H1 (cell line): ENCODE results near the gene ELOVL6. TPM values are rescaled to one million over a fixed set of nuclear protein-coding genes. Genes with fewer than 3 reads are reported as not detected.

Experiments used
- CTCF ChIA-PET: fragments of 300-600 bp; sonication (Branson Sonifier 250); formaldehyde crosslinking; loops from one replicate; lab custom pipeline; 2021; ENCODE audit not compliant: partially characterized antibody; lab: Charles Lee
- POLR2A ChIA-PET: fragments of 300-600 bp; sonication (Branson Sonifier 250); formaldehyde crosslinking; loops from one replicate; lab custom pipeline; 2021; ENCODE audit warnings: inconsistent platforms; ENCODE audit not compliant: partially characterized antibody; lab: Charles Lee
- DNase-seq, 2 experiments: peaks; one replicate each; pipeline versions ENCODE4 v3.0.0 to v3.0.0-alpha.2; 2010 to 2022; ENCODE audit warnings: low spot score in 2 of 2, low read depth in 1 of 2, mixed read lengths in 1 of 2
- FAIRE-seq: peaks from 2 replicates; lab custom pipeline; 2011; peaks lifted over from hg19 to GRCh38; lab: Jason Lieb, UNC
- H2AFZ ChIP-seq: 2 replicates; pipeline ENCODE4 v1.8.1; 2012; ENCODE audit warnings: low read length, inconsistent platforms
- H2AK5ac ChIP-seq: 2 replicates; pipeline ENCODE4 v1.6.1; 2013; ENCODE audit warnings: low read depth, low read length
- H2BK120ac ChIP-seq: replicated peaks from 2 replicates; pipeline ENCODE3; 2013; ENCODE audit warnings: low read depth, low read length, inconsistent platforms
- H2BK12ac ChIP-seq: 2 replicates; pipeline ENCODE4 v1.6.1; 2013; ENCODE audit warnings: low read depth, low read length
- H2BK15ac ChIP-seq: 2 replicates; pipeline ENCODE4 v1.6.1; 2013; ENCODE audit warnings: low read length
- H2BK20ac ChIP-seq: 2 replicates; pipeline ENCODE4 v1.6.1; 2013; ENCODE audit warnings: low read length
- H2BK5ac ChIP-seq: 2 replicates; pipeline ENCODE4 v1.6.1; 2013; ENCODE audit warnings: low read depth, low read length
- H3K14ac ChIP-seq: 2 replicates; pipeline ENCODE4 v1.6.1; 2013; ENCODE audit warnings: inconsistent platforms; ENCODE audit not compliant: insufficient read length
- H3K18ac ChIP-seq: 2 replicates; pipeline ENCODE4 v1.6.1; 2013; ENCODE audit warnings: low read length; ENCODE audit errors: extremely low read depth
- H3K23ac ChIP-seq: 2 replicates; pipeline ENCODE4 v1.6.1; 2013; ENCODE audit warnings: inconsistent platforms; ENCODE audit not compliant: insufficient read length
- H3K23me2 ChIP-seq: 2 replicates; pipeline ENCODE4 v1.6.1; 2013; ENCODE audit warnings: low read depth, low read length
- H3K27ac ChIP-seq: 2 replicates; pipeline ENCODE4 v1.6.1; 2011; ENCODE audit warnings: low read depth, low read length, inconsistent platforms
- H3K27me3 ChIP-seq, 4 experiments: replicated peaks in 1 of 4; 1 replicate in 1 of 4; 2 replicates in 3 of 4; pipeline versions ENCODE4 v1.6.1 to v1.8.1; 2011 to 2013; ENCODE audit warnings: low read length in 3 of 4, mild to moderate bottlenecking in 3 of 4, inconsistent platforms in 2 of 4, mixed read lengths in 2 of 4, moderate library complexity in 1 of 4; ENCODE audit not compliant: control insufficient read depth in 3 of 4, insufficient read depth in 3 of 4; ENCODE audit errors: extremely low read depth in 1 of 4
- H3K36me3 ChIP-seq, 4 experiments: 2 replicates each; pipeline versions ENCODE4 v1.6.1 to v1.8.1; 2011 to 2013; ENCODE audit warnings: mild to moderate bottlenecking in 4 of 4, low read length in 3 of 4, moderate library complexity in 2 of 4, control low read depth in 1 of 4, inconsistent platforms in 1 of 4; ENCODE audit not compliant: insufficient read depth in 4 of 4, control insufficient read depth in 2 of 4
- H3K4ac ChIP-seq: replicated peaks from 2 replicates; pipeline ENCODE3; 2013; ENCODE audit warnings: low read length, low read depth, mixed read lengths, inconsistent platforms; ENCODE audit not compliant: insufficient read length
- H3K4me1 ChIP-seq, 4 experiments: replicated peaks in 1 of 4; 1 replicate in 1 of 4; 2 replicates in 3 of 4; pipeline versions ENCODE4 v1.6.1 to v1.8.1; 2011 to 2013; ENCODE audit warnings: low read length in 3 of 4, inconsistent platforms in 2 of 4, mixed read lengths in 1 of 4; ENCODE audit not compliant: insufficient read depth in 4 of 4, control insufficient read depth in 3 of 4
- H3K4me2 ChIP-seq, 2 experiments: 2 replicates each; pipeline versions ENCODE4 v1.6.1 to v1.8.1; 2011 to 2013; ENCODE audit warnings: low read depth in 2 of 2, low read length in 2 of 2, control low read depth in 1 of 2, inconsistent platforms in 1 of 2, mild to moderate bottlenecking in 1 of 2; ENCODE audit not compliant: insufficient read depth in 1 of 2
- H3K4me3 ChIP-seq, 4 experiments: fragments of 200-600, 300-600 bp in 1 of 4; sonication (generic), shearing (Covaris generic), sonication (Bioruptor Twin) in 1 of 4; 2 replicates each; pipeline versions ENCODE4 v1.5.1 to v1.8.1; 2011 to 2016; ENCODE audit warnings: low read length in 4 of 4, low read depth in 3 of 4, control low read depth in 2 of 4, inconsistent platforms in 2 of 4, mild to moderate bottlenecking in 2 of 4, mixed read lengths in 1 of 4, moderate library complexity in 1 of 4; ENCODE audit not compliant: insufficient read depth in 2 of 4; ENCODE audit errors: extremely low read depth in 1 of 4
- H3K56ac ChIP-seq: replicated peaks from 2 replicates; pipeline ENCODE3; 2013; ENCODE audit warnings: low read depth, mild to moderate bottlenecking, mixed read lengths, low read length, inconsistent platforms; ENCODE audit not compliant: insufficient read length
- H3K79me1 ChIP-seq: 2 replicates; pipeline ENCODE4 v1.6.1; 2013; ENCODE audit warnings: low read depth, low read length, control low read depth
- H3K79me2 ChIP-seq, 2 experiments: 2 replicates each; pipeline versions ENCODE4 v1.6.1 to v1.8.1; 2012 to 2013; ENCODE audit warnings: low read length in 2 of 2, mild to moderate bottlenecking in 2 of 2, inconsistent platforms in 1 of 2; ENCODE audit not compliant: insufficient read depth in 2 of 2, control insufficient read depth in 1 of 2
- H3K9ac ChIP-seq, 4 experiments: replicated peaks in 1 of 4; 1 replicate in 1 of 4; 2 replicates in 3 of 4; pipeline versions ENCODE4 v1.6.1 to v1.8.1; 2011 to 2013; ENCODE audit warnings: low read depth in 3 of 4, low read length in 3 of 4, control low read depth in 2 of 4, mild to moderate bottlenecking in 2 of 4, moderate library complexity in 2 of 4, inconsistent platforms in 1 of 4; ENCODE audit errors: extremely low read depth in 1 of 4
- H3K9me3 ChIP-seq, 2 experiments: 2 replicates each; pipeline versions ENCODE4 v1.6.1 to v1.8.1; 2012 to 2013; ENCODE audit warnings: mild to moderate bottlenecking in 2 of 2, moderate library complexity in 2 of 2, control low read depth in 1 of 2, inconsistent platforms in 1 of 2, low read depth in 1 of 2, low read length in 1 of 2, mixed read lengths in 1 of 2; ENCODE audit not compliant: insufficient read depth in 2 of 2
- H4K20me1 ChIP-seq, 2 experiments: replicated peaks in 1 of 2; 2 replicates each; pipeline versions ENCODE3 to v1.8.1; 2011 to 2013; ENCODE audit warnings: inconsistent platforms in 2 of 2, low read length in 2 of 2, mild to moderate bottlenecking in 1 of 2; ENCODE audit not compliant: insufficient read depth in 2 of 2, control insufficient read depth in 1 of 2
- H4K5ac ChIP-seq: 2 replicates; pipeline ENCODE4 v1.6.1; 2013; ENCODE audit warnings: low read length, low read depth, mixed read lengths, inconsistent platforms; ENCODE audit not compliant: insufficient read length
- H4K8ac ChIP-seq: 2 replicates; pipeline ENCODE4 v1.8.0; 2013; ENCODE audit warnings: mild to moderate bottlenecking, moderate library complexity, low read length, inconsistent platforms; ENCODE audit not compliant: insufficient read depth; ENCODE audit errors: extremely low read depth
- H4K91ac ChIP-seq: replicated peaks from 2 replicates; pipeline ENCODE3; 2013; ENCODE audit warnings: low read length, mixed read lengths, inconsistent platforms; ENCODE audit not compliant: insufficient read length
- CTBP2 ChIP-seq: IDR thresholded peaks from 2 replicates; pipeline ENCODE4 v1.7.0; 2011; ENCODE audit warnings: borderline replicate concordance, mild to moderate bottlenecking, moderate library complexity, mixed read lengths, low read length; ENCODE audit not compliant: insufficient read depth, insufficient read length
- FOSL1 ChIP-seq: IDR thresholded peaks from 2 replicates; pipeline ENCODE4 v1.6.1; 2011; ENCODE audit warnings: mild to moderate bottlenecking, low read depth, low read length, moderate library complexity; ENCODE audit not compliant: insufficient read depth
- JUN ChIP-seq: IDR thresholded peaks from 2 replicates; pipeline ENCODE4 v1.6.1; 2011; ENCODE audit warnings: low read depth, mild to moderate bottlenecking, improper control_type of control experiment, low read length
- NANOG ChIP-seq: IDR thresholded peaks from 2 replicates; pipeline ENCODE4 v1.6.1; 2011; ENCODE audit warnings: low read length, low read depth, mild to moderate bottlenecking, inconsistent platforms; ENCODE audit not compliant: insufficient read depth, poor library complexity, severe bottlenecking
- PHF8 ChIP-seq: fragments of 200-600 bp; sonication (generic); conservative IDR thresholded peaks from 2 replicates; pipeline ENCODE4 v1.7.1; 2012; ENCODE audit warnings: low read depth, mild to moderate bottlenecking, inconsistent platforms, low read length, moderate library complexity
- POLR2AphosphoS5 ChIP-seq: IDR thresholded peaks from 2 replicates; pipeline ENCODE4 v1.6.1; 2011; ENCODE audit warnings: low read depth, low read length
- RBBP5 ChIP-seq: IDR thresholded peaks from 2 replicates; pipeline ENCODE4 v1.7.1; 2012; ENCODE audit warnings: low read depth, mild to moderate bottlenecking, inconsistent platforms, low read length, moderate library complexity, borderline replicate concordance
- RFX5 ChIP-seq: IDR thresholded peaks from 2 replicates; pipeline ENCODE4 v1.6.1; 2011; ENCODE audit warnings: low read depth, low read length, improper control_type of control experiment, borderline replicate concordance
- SAP30 ChIP-seq: fragments of 300-600 bp; sonication (generic); IDR thresholded peaks from 2 replicates; pipeline ENCODE4 v1.7.1; 2012; ENCODE audit warnings: low read length, moderate library complexity, mild to moderate bottlenecking, inconsistent platforms; ENCODE audit not compliant: insufficient read depth, insufficient replicate concordance
- SIN3A ChIP-seq, 2 experiments: IDR thresholded peaks in 1 of 2; conservative IDR thresholded peaks in 1 of 2; 2 replicates each; pipeline ENCODE4 v1.6.1; 2011 to 2012; ENCODE audit warnings: low read length in 2 of 2, improper control_type of control experiment in 1 of 2, low read depth in 1 of 2, mild to moderate bottlenecking in 1 of 2
- SIX5 ChIP-seq: IDR thresholded peaks from 2 replicates; pipeline ENCODE4 v1.6.1; 2011; ENCODE audit warnings: mild to moderate bottlenecking, low read depth, low read length
- TBP ChIP-seq: IDR thresholded peaks from 2 replicates; pipeline ENCODE4 v1.6.1; 2011; ENCODE audit warnings: low read depth, low read length, improper control_type of control experiment
- YY1 ChIP-seq: IDR thresholded peaks from 2 replicates; pipeline ENCODE4 v1.6.1; 2011; ENCODE audit warnings: low read depth, mild to moderate bottlenecking, low read length
- WGBS, 2 experiments: shearing (Covaris generic) in 1 of 2; methylation state at CpG; one replicate each; pipeline versions ENCODE4 v1.1.6 to v1.1.7; 2013 to 2015; ENCODE audit warnings: low lambda C conversion rate in 2 of 2, mixed read lengths in 2 of 2, inconsistent platforms in 1 of 2, low coverage in 1 of 2, missing lambda C conversion rate in 1 of 2; ENCODE audit not compliant: insufficient replicate concordance in 2 of 2, insufficient coverage in 1 of 2, insufficient read length in 1 of 2; ENCODE audit errors: extremely low coverage in 1 of 2, missing lambda C conversion rate in 1 of 2; 5-methylcytosine and 5-hydroxymethylcytosine counted together
- polyA plus RNA-seq, 7 experiments: library from polyadenylated mRNA; depleted of rRNA in 3 of 7; stranded (reverse) in 5 of 7; unstranded in 2 of 7; fragments of >200 nt in 5 of 7; fragments of 200-250 nt in 2 of 7; gene quantifications; 1 replicate in 5 of 7; 2 replicates in 1 of 7; 4 replicates in 1 of 7; pipeline versions ENCODE4 v1.2.1 to v1.2.3, GENCODE V29; 2011 to 2013; ENCODE audit warnings: missing spikeins in 2 of 7, mixed read lengths in 2 of 7
- total RNA-seq: library from RNA; stranded (reverse); fragmentation: NEBNext Ultra II Directional; extraction: Animal tissue kit (Norgen Biotek cat#: 25700); gene quantifications from 2 replicates; pipeline ENCODE4 v1.2.1, GENCODE V29; 2021

The ELOVL6 gene
- total and polyA plus RNA-seq, 2 of the 8 experiments (the other 6 are each of a cell fraction or from before 2014, with no cell fraction given), result 27.8 to 86.6 TPM

DNA sequence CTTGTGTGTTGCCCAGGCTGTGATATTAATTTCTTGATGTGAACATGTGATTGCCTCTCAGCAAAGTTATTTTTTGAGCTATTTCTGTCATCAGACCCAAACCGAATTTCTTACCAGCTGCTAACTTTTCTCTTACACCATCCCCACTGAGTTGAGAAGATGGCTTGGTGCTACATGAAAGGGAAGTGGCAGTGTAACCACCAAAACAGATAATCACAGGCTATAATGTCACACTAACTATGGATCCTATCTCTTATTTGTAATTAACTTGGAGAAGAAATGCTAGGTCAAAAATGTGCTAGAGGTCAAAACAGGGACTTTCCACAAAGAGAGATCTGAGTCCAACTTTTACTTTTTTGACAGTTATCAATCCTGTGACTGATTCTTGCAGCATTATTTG, 43.8 kb downstream of the ELOVL6 start:
- TF ChIP-seq NANOG, result no peak
- TF ChIP-seq CTBP2, result no peak
- TF ChIP-seq FOSL1, result no peak
- TF ChIP-seq SAP30, result no peak
- no peak for TF ChIP-seq RFX5
- TF ChIP-seq SIN3A (conservative IDR thresholded peaks at IDR 0.05 in 1 of 2, IDR thresholded peaks at IDR 0.05 in 1 of 2; ENCODE audit: low read depth in 1 of 2, low read length in 2 of 2), result no peak
- no peak for TF ChIP-seq YY1
- no peak for TF ChIP-seq POLR2AphosphoS5
- no peak for TF ChIP-seq TBP
- TF ChIP-seq RBBP5, result no peak
- TF ChIP-seq PHF8, result no peak
- no peak for TF ChIP-seq JUN
- TF ChIP-seq SIX5, result no peak
- no peaks in the 10 kb centered on the region; a peak in 1 of 8 replicates for H3K36me3 ChIP-seq
- 0 out of 4 replicates have a peak, but pooled peaks cover 0 to 3% of the 10 kb centered on the region in 2 experiments for H3K9me3 ChIP-seq
- no peak overlapping the region for H2BK120ac ChIP-seq
- no peak overlapping the region for H3K56ac ChIP-seq
- ChIA-PET CTCF (interaction anchor here (1.3 to 2.0 kb wide), 2 partner anchors 10 to 16 kb away, joined by 4 to 8 read pairs; no protein-coding TSS in a partner anchor), POLR2A (interaction anchor here (1.1 kb wide), 1 partner anchor 42 kb away, joined by 4 read pairs; no protein-coding TSS in a partner anchor)
- no peak overlapping the region for H2BK12ac ChIP-seq
- peaks cover 0 to 6% of the 10 kb centered on the region in 2 experiments for H4K20me1 ChIP-seq
- no peak overlapping the region for H3K4me3 ChIP-seq
- 96% methylated on average over 1 of the region's 1 CpG; no CpG with 5 or more reads in 1 of the 2 experiments for WGBS, 2 experiments
- no peak overlapping the region for H3K14ac ChIP-seq
- DNase-seq (no peak), FAIRE-seq (no peak)
- no peak overlapping the region for H4K91ac ChIP-seq
- H2BK20ac ChIP-seq, result no peak overlapping the region
- H3K4ac ChIP-seq, result no peak overlapping the region
- H2AFZ ChIP-seq, result no peak overlapping the region
- H3K18ac ChIP-seq, result no peak overlapping the region
- H3K23ac ChIP-seq, result no peak overlapping the region
- no peaks in the 10 kb centered on the region for H3K27me3 ChIP-seq
- no peaks in the 10 kb centered on the region for H3K79me1 ChIP-seq
- peaks cover 3 to 69% of the 10 kb centered on the region in 2 experiments; a peak in 2 of 4 replicates for H3K79me2 ChIP-seq
- no peak overlapping the region for H3K27ac ChIP-seq
- H4K5ac ChIP-seq, result no peak overlapping the region
- no peaks in the 10 kb centered on the region for H3K23me2 ChIP-seq
- no peak overlapping the region for H4K8ac ChIP-seq
- H3K4me2 ChIP-seq, result no peak overlapping the region
- no peaks in the 10 kb centered on the region for H3K4me1 ChIP-seq
- no peak overlapping the region for H2BK15ac ChIP-seq
- H3K9ac ChIP-seq, result no peak overlapping the region
- no peak overlapping the region for H2AK5ac ChIP-seq
- no peak overlapping the region for H2BK5ac ChIP-seq
